ENCODE results near the gene EPS8L1. TPM values are rescaled to one million over a fixed set of nuclear protein-coding genes. Genes with fewer than 3 reads are reported as not detected.

EPS8L1 gene
- total RNA-seq, 2 experiments from 2014 or later, result 2.0 to 2.2 TPM

DNA sequence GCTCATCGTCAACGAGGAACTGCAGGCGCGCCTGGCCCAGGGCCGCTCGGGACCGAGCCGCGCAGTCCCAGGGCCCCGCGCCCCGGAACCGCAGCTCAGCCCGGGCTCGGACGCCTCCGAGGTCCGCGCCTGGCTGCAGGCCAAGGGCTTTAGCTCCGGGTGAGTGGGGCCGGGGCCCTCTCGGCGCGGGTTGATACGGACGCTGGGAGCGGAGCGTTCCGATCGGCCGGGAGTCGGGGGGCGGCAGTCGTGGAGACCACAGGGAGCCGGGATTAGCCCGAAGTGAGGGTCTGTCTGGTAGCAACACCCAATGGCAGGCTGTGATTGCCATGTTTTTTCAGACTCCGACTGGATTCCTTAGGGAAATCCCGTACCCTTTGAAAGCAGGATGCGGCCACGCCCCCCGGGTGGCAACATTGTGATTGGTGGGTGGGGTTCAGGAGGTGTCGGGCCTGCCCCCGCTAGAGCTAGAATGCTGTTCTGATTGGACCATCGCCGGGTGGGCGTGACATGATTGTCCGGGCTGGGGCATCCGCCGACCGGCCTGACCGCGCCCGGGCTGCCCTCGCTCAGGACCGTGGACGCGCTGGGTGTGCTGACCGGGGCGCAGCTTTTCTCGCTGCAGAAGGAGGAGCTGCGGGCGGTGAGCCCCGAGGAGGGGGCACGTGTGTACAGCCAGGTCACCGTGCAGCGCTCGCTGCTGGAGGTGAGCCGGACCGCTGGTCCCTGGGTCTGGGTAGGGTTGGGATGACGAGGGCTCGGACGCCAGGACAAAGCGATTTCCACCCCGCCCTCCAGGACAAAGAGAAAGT, 11.3 kb downstream of the EPS8L1 start:
- Mint-ChIP-seq H3K27ac (no peak overlapping the region), H3K9me3 (no peaks in the 10 kb centered on the region), H3K4me3 (peak overlapping the region; percentile 58), H3K36me3 (ENCODE audit: low read depth) (peaks cover 9% of the 10 kb centered on the region), H3K4me1 (ENCODE audit: low read depth) (peaks cover 36% of the 10 kb centered on the region), H3K27me3 (peaks cover 68% of the 10 kb centered on the region)
- intact Hi-C loops (cut with DNase I, micrococcal nuclease), result loop anchor here in 1 of 2 experiments (5.0 kb wide), 2 partner anchors 75 to 415 kb away; no protein-coding TSS in a partner anchor
- Histone ChIP-seq H3K36me3 (ENCODE audit: insufficient read depth, low read length) (peaks cover 12% of the 10 kb centered on the region), H3K27ac (ENCODE audit: low read depth in 1 of 2, low read length in 2 of 2) (no peak overlapping the region), H3K4me1 (ENCODE audit: insufficient read depth, low read length) (peaks cover 33% of the 10 kb centered on the region), H3K27me3 (ENCODE audit: control insufficient read depth in 1 of 2, insufficient read depth in 2 of 2, low read length in 2 of 2) (peaks cover 43 to 59% of the 10 kb centered on the region in 2 experiments), H3K4me3 (ENCODE audit: low read length) (peak overlapping the region; percentile 16), H3K9me3 (ENCODE audit: control insufficient read depth in 1 of 2, insufficient read depth in 1 of 2, low read length in 2 of 2) (peaks cover 0 to 22% of the 10 kb centered on the region in 2 experiments)
- TF ChIP-seq, protein P1, sequence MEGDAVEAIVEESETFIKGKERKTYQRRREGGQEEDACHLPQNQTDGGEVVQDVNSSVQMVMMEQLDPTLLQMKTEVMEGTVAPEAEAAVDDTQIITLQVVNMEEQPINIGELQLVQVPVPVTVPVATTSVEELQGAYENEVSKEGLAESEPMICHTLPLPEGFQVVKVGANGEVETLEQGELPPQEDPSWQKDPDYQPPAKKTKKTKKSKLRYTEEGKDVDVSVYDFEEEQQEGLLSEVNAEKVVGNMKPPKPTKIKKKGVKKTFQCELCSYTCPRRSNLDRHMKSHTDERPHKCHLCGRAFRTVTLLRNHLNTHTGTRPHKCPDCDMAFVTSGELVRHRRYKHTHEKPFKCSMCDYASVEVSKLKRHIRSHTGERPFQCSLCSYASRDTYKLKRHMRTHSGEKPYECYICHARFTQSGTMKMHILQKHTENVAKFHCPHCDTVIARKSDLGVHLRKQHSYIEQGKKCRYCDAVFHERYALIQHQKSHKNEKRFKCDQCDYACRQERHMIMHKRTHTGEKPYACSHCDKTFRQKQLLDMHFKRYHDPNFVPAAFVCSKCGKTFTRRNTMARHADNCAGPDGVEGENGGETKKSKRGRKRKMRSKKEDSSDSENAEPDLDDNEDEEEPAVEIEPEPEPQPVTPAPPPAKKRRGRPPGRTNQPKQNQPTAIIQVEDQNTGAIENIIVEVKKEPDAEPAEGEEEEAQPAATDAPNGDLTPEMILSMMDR (IDR thresholded peaks at IDR 0.05), result no peak
- CTCF ChIA-PET, result interaction anchor here (1.4 kb wide), 1 partner anchor 417 kb away, joined by 6 read pairs; no protein-coding TSS in a partner anchor
- ATAC-seq (ENCODE audit: poor library complexity) (peak; percentile 41), DNase-seq (peak in 8 of 14 experiments; percentile 24 to 70 (median 51))
- POLR2A ChIA-PET, result interaction anchor here (0.6 to 2.6 kb wide), 2 partner anchors 30 to 175 kb away, joined by 3 to 11 read pairs; partner anchors contain the start of gene PPP1R12C

DNA sequence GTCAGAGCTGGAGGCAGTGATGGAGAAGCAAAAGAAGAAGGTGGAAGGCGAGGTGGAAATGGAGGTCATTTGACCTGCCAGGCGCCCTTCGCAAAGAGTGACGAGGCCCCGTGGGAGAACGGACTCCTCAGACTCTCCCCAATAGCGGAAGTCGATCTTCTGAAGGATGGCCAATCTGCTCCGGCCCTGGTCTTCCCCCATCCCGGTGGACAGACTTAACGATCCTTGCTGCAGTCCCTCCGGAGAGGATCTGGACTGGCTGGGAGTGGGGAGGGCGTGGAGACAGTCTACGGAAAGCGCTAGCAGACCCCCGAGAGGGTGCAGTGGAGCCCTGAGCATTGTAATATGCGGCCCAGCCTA, 11.9 kb downstream of the EPS8L1 start:
- Histone ChIP-seq H3K27me3 (ENCODE audit: control insufficient read depth in 1 of 2, insufficient read depth in 2 of 2, low read length in 2 of 2) (peaks cover 38 to 53% of the 10 kb centered on the region in 2 experiments), H3K27ac (ENCODE audit: low read depth in 1 of 2, low read length in 2 of 2) (no peak overlapping the region), H3K4me3 (ENCODE audit: low read length) (peak overlapping the region; percentile 16), H3K4me1 (ENCODE audit: insufficient read depth, low read length) (peaks cover 27% of the 10 kb centered on the region), H3K36me3 (ENCODE audit: insufficient read depth, low read length) (peaks cover 12% of the 10 kb centered on the region), H3K9me3 (ENCODE audit: control insufficient read depth in 1 of 2, insufficient read depth in 1 of 2, low read length in 2 of 2) (peaks cover 0 to 17% of the 10 kb centered on the region in 2 experiments)
- Mint-ChIP-seq H3K36me3 (ENCODE audit: low read depth) (peaks cover 9% of the 10 kb centered on the region), H3K4me3 (peak overlapping the region; percentile 58), H3K27ac (no peak overlapping the region), H3K4me1 (ENCODE audit: low read depth) (peaks cover 33% of the 10 kb centered on the region), H3K27me3 (peaks cover 62% of the 10 kb centered on the region), H3K9me3 (no peaks in the 10 kb centered on the region)
- ChIA-PET CTCF (interaction anchor here (1.4 to 1.6 kb wide), 2 partner anchors 29 to 416 kb away, joined by 6 to 8 read pairs; partner anchors contain the start of gene PPP1R12C), POLR2A (no interaction called here)
- no peak for DNase-seq
- no peak for ATAC-seq (ENCODE audit: poor library complexity)
- intact Hi-C loops (cut with DNase I, micrococcal nuclease), result loop anchor here in 1 of 2 experiments (5.0 kb wide), 2 partner anchors 75 to 415 kb away; no protein-coding TSS in a partner anchor
- TF ChIP-seq, protein P1 (IDR thresholded peaks at IDR 0.05), result no peak

DNA sequence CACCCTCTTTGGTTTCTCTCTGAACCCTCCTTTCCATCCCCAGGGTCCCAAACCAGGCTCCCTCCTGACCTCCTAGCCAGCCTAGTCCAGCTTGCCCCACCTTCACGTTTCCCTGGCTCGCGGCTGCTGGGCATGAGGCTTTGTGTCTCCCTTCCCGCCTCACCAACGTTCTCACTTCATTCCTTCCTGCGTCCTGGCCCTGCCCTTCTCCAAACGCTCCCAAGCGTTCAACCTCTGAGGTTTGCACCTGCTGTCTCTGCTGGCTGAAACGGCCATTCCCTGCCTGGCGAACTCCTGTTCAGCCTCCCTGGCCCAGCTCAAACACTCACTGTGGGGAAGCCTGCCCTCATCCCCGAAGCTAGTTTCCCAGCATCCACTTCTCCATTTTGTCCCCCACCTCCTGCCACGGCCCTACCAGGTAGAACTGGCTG, 12.4 kb downstream of the EPS8L1 start:
- ATAC-seq (ENCODE audit: poor library complexity), result no peak
- H3K27me3 ChIP-seq (ENCODE audit: control insufficient read depth in 1 of 2, insufficient read depth in 2 of 2, low read length in 2 of 2), result peaks cover 37 to 48% of the 10 kb centered on the region in 2 experiments
- H3K36me3 Mint-ChIP-seq (ENCODE audit: low read depth), result peaks cover 9% of the 10 kb centered on the region
- H3K9me3 Mint-ChIP-seq, result no peaks in the 10 kb centered on the region
- peaks cover 57% of the 10 kb centered on the region for H3K27me3 Mint-ChIP-seq
- peaks cover 12% of the 10 kb centered on the region for H3K36me3 ChIP-seq (ENCODE audit: insufficient read depth, low read length)
- H3K4me1 ChIP-seq (ENCODE audit: insufficient read depth, low read length), result peaks cover 23% of the 10 kb centered on the region
- H3K27ac Mint-ChIP-seq, result no peak overlapping the region
- peaks cover 0 to 12% of the 10 kb centered on the region in 2 experiments for H3K9me3 ChIP-seq (ENCODE audit: control insufficient read depth in 1 of 2, insufficient read depth in 1 of 2, low read length in 2 of 2)
- peaks cover 30% of the 10 kb centered on the region for H3K4me1 Mint-ChIP-seq (ENCODE audit: low read depth)
- TF ChIP-seq, protein P1 (IDR thresholded peaks at IDR 0.05), result no peak
- H3K27ac ChIP-seq (ENCODE audit: low read depth in 1 of 2, low read length in 2 of 2), result no peak overlapping the region
- H3K4me3 Mint-ChIP-seq, result peak overlapping the region; percentile 49
- no peak for DNase-seq
- intact Hi-C loops (cut with DNase I, micrococcal nuclease), result loop anchor here (1.0 to 5.0 kb wide), 4 partner anchors 29 to 414 kb away; partner anchors contain the start of gene PPP1R12C (in 1 of the 2)
- H3K4me3 ChIP-seq (ENCODE audit: low read length), result no peak overlapping the region
- CTCF ChIA-PET, result interaction anchor here (0.9 to 1.6 kb wide), 4 partner anchors 25 to 416 kb away, joined by 4 to 8 read pairs (median 6); partner anchors contain the start of genes PPP1R12C and RDH13
- POLR2A ChIA-PET, result interaction anchor here (0.6 kb wide), 1 partner anchor 85 kb away, joined by 3 read pairs; no protein-coding TSS in a partner anchor

Measured in CD4-positive, alpha-beta T cell (primary cell).